Gastrocnemius medialis (tissue), 4 donors: ENCODE data around the gene USO1.

ENCODE experiments used
- CTCF ChIP-seq, 5 experiments: fragments of 450-650 bp in 3 of 5; fragments of 200-600 bp in 2 of 5; sonication (generic) in 2 of 5; IDR thresholded peaks in 4 of 5; conservative IDR thresholded peaks in 1 of 5; 1 replicate in 4 of 5; 2 replicates in 1 of 5; pipeline ENCODE4 v1.5.1; 2016 to 2019; ENCODE audit warnings: antibody characterized with exemption in 5 of 5, mild to moderate bottlenecking in 3 of 5, moderate library complexity in 3 of 5
- POLR2A ChIP-seq, 2 donors: fragments of 450-650 bp; IDR thresholded peaks; one replicate each; pipeline ENCODE4 v1.6.1; 2017; ENCODE audit warnings: antibody characterized with exemption in 2 of 2, mild to moderate bottlenecking in 2 of 2, moderate library complexity in 2 of 2

GRCh38 chr4:75715105-75715799 lies 9.1 kb upstream of the USO1 start:
- no peak for TF ChIP-seq CTCF (IDR thresholded peaks at IDR 0.05 in 4 of 5, conservative IDR thresholded peaks at IDR 0.05 in 1 of 5)
- TF ChIP-seq POLR2A (IDR thresholded peaks at IDR 0.05) = no peak
